HEK293 (cell line): Measurements from ENCODE around the gene PGPEP1.

ENCODE experiments used
- BCL6B ChIP-seq: fragments of 450-650 bp; formaldehyde crosslinking; IDR thresholded peaks from 2 replicates; pipeline ENCODE4 v1.5.1; 2017; ENCODE audit warnings: missing biosample characterization, missing genetic modification characterization
- FEZF1 ChIP-seq: fragments of 450-650 bp; formaldehyde crosslinking; IDR thresholded peaks from 2 replicates; pipeline ENCODE4 v1.5.1; 2016; ENCODE audit warnings: missing biosample characterization, missing genetic modification characterization
- PATZ1 ChIP-seq: fragments of 450-650 bp; formaldehyde crosslinking; IDR thresholded peaks from 2 replicates; pipeline ENCODE4 v1.5.1; 2016; ENCODE audit warnings: missing biosample characterization, missing genetic modification characterization
- SALL2 ChIP-seq: fragments of 450-650 bp; formaldehyde crosslinking; IDR thresholded peaks from 2 replicates; pipeline ENCODE4 v1.5.0; 2017; ENCODE audit warnings: missing biosample characterization, mild to moderate bottlenecking, missing genetic modification characterization, borderline replicate concordance
- WT1 ChIP-seq: fragments of 450-650 bp; formaldehyde crosslinking; IDR thresholded peaks from 2 replicates; pipeline ENCODE4 v1.5.1; 2016; ENCODE audit warnings: missing biosample characterization, missing genetic modification characterization
- ZBTB48 ChIP-seq: fragments of 450-650 bp; formaldehyde crosslinking; IDR thresholded peaks from 2 replicates; pipeline ENCODE4 v1.5.1; 2016; ENCODE audit warnings: missing biosample characterization, missing genetic modification characterization
- ZFP3 ChIP-seq: fragments of 450-650 bp; formaldehyde crosslinking; IDR thresholded peaks from 2 replicates; pipeline ENCODE4 v1.5.1; 2016; ENCODE audit warnings: low read depth, missing biosample characterization, missing genetic modification characterization
- ZFP69B ChIP-seq: fragments of 450-650 bp; formaldehyde crosslinking; IDR thresholded peaks from 2 replicates; pipeline ENCODE4 v1.5.1; 2016; ENCODE audit warnings: missing biosample characterization, missing genetic modification characterization
- ZNF132 ChIP-seq: fragments of 450-650 bp; formaldehyde crosslinking; IDR thresholded peaks from 2 replicates; pipeline ENCODE4 v1.5.1; 2017; ENCODE audit warnings: missing biosample characterization, missing genetic modification characterization, borderline replicate concordance
- ZNF174 ChIP-seq: fragments of 450-650 bp; formaldehyde crosslinking; IDR thresholded peaks from 2 replicates; pipeline ENCODE4 v1.5.0; 2017; ENCODE audit warnings: missing biosample characterization, mild to moderate bottlenecking, missing genetic modification characterization
- ZNF2 ChIP-seq: fragments of 450-650 bp; formaldehyde crosslinking; IDR thresholded peaks from 2 replicates; pipeline ENCODE4 v1.5.1; 2016; ENCODE audit warnings: missing biosample characterization, missing genetic modification characterization
- ZNF202 ChIP-seq: fragments of 450-650 bp; formaldehyde crosslinking; IDR thresholded peaks from 2 replicates; pipeline ENCODE4 v1.5.1; 2016; ENCODE audit warnings: missing biosample characterization, missing genetic modification characterization, borderline replicate concordance
- ZNF214 ChIP-seq: fragments of 450-650 bp; formaldehyde crosslinking; IDR thresholded peaks from 2 replicates; pipeline ENCODE4 v1.5.1; 2017; ENCODE audit warnings: missing biosample characterization, mild to moderate bottlenecking, missing genetic modification characterization, borderline replicate concordance
- ZNF23 ChIP-seq: fragments of 450-650 bp; formaldehyde crosslinking; IDR thresholded peaks from 2 replicates; pipeline ENCODE4 v1.5.1; 2016; ENCODE audit warnings: missing biosample characterization, missing genetic modification characterization, borderline replicate concordance
- ZNF394 ChIP-seq: fragments of 450-650 bp; formaldehyde crosslinking; IDR thresholded peaks from 2 replicates; pipeline ENCODE4 v1.5.1; 2016; ENCODE audit warnings: missing biosample characterization, missing genetic modification characterization, mild to moderate bottlenecking, moderate library complexity, borderline replicate concordance
- ZNF416 ChIP-seq: fragments of 450-650 bp; formaldehyde crosslinking; IDR thresholded peaks from 2 replicates; pipeline ENCODE4 v1.5.1; 2016; ENCODE audit warnings: missing biosample characterization, missing genetic modification characterization
- ZNF48 ChIP-seq: fragments of 450-650 bp; formaldehyde crosslinking; IDR thresholded peaks from 2 replicates; pipeline ENCODE4 v1.5.1; 2016; ENCODE audit warnings: missing biosample characterization, missing genetic modification characterization
- ZNF513 ChIP-seq: fragments of 450-650 bp; IDR thresholded peaks from 2 replicates; pipeline ENCODE4 v1.5.1; 2018; ENCODE audit warnings: missing biosample characterization, missing genetic modification characterization
- ZNF521 ChIP-seq: fragments of 450-650 bp; formaldehyde crosslinking; IDR thresholded peaks from 2 replicates; pipeline ENCODE4 v1.5.1; 2017; ENCODE audit warnings: missing biosample characterization, mild to moderate bottlenecking, missing genetic modification characterization
- ZNF555 ChIP-seq: fragments of 450-650 bp; formaldehyde crosslinking; conservative IDR thresholded peaks from 2 replicates; pipeline ENCODE4 v1.5.1; 2017; ENCODE audit warnings: missing biosample characterization, mild to moderate bottlenecking, missing genetic modification characterization, inconsistent platforms
- ZNF621 ChIP-seq: fragments of 450-650 bp; formaldehyde crosslinking; IDR thresholded peaks from 2 replicates; pipeline ENCODE4 v1.5.1; 2017; ENCODE audit warnings: missing biosample characterization, missing genetic modification characterization
- ZNF670 ChIP-seq: fragments of 450-650 bp; formaldehyde crosslinking; IDR thresholded peaks from 2 replicates; pipeline ENCODE4 v1.5.1; 2016; ENCODE audit warnings: missing biosample characterization, missing genetic modification characterization, low read depth
- ZNF785 ChIP-seq: fragments of 450-650 bp; formaldehyde crosslinking; IDR thresholded peaks from 2 replicates; pipeline ENCODE4 v1.5.1; 2016; ENCODE audit warnings: missing biosample characterization, missing genetic modification characterization
- ZSCAN16 ChIP-seq: fragments of 450-650 bp; formaldehyde crosslinking; IDR thresholded peaks from 2 replicates; pipeline ENCODE4 v1.5.1; 2016; ENCODE audit warnings: missing biosample characterization, missing genetic modification characterization
- ZSCAN5A ChIP-seq: fragments of 450-650 bp; formaldehyde crosslinking; IDR thresholded peaks from 2 replicates; pipeline ENCODE4 v1.5.1; 2016; ENCODE audit warnings: missing biosample characterization, missing genetic modification characterization
- TF ChIP-seq, protein P1 (sequence below): fragments of 450-650 bp; formaldehyde crosslinking; conservative IDR thresholded peaks from 2 replicates; pipeline ENCODE4 v1.5.1; 2016; ENCODE audit warnings: low read depth, missing biosample characterization, missing genetic modification characterization
- TF ChIP-seq, protein P2 (sequence below): fragments of 450-650 bp; formaldehyde crosslinking; IDR thresholded peaks from 2 replicates; pipeline ENCODE4 v1.5.1; 2016; ENCODE audit warnings: missing biosample characterization, missing genetic modification characterization
- TF ChIP-seq, protein P3 (sequence below): fragments of 450-650 bp; formaldehyde crosslinking; IDR thresholded peaks from 2 replicates; pipeline ENCODE4 v1.5.1; 2016; ENCODE audit warnings: missing biosample characterization, missing genetic modification characterization

PGPEP1 gene

DNA sequence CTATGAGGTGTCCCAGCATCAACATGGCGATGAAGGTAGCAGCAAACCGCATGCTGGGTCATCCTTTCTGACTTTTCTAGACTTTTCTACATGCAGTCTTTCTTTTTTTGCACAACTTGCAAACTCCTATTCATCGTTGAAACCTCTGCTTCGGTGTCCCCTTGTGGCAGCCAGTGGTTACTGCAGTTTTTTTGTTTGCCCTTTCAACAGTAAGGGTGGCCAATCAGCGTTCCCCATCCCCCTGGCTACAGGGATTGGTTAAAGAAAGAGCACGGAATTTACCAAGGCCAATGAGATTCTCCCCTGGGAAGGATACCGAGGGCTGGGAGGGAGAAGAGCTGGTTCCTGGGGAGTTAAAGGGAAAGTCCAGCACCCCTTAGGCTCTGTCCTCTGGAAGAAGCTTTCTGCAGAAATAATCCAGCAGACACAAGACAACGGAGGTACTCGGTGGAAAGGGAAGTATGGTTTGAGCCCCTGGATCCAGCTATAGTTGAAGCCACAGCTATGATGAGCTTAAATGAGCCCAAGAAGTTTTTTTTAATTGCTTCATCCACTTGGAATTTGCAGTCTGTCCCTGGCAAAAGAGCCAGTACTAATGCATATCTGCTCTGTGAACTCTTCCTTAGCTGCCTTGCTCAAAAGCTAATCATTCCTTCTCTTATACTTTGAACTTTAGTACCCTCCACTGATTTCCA is 11.9 kb upstream of the PGPEP1 start (continued):
- TF ChIP-seq ZNF2 (no peak), WT1 (tag by site-specific recombination) (no peak), ZSCAN5A (no peak), SALL2 (no peak), ZNF416 (tag by site-specific recombination) (no peak), ZBTB48 (peak; percentile 100), ZFP3 (tag by site-specific recombination) (peak; percentile 96), ZFP69B (tag by site-specific recombination) (no peak), PATZ1 (0 out of 2 replicates have a peak, but pooled peaks have one; percentile 29), ZNF23 (tag by site-specific recombination) (no peak), BCL6B (tag by site-specific recombination) (no peak), ZNF785 (tag by site-specific recombination) (no peak), ZNF174 (tag by site-specific recombination) (no peak), ZNF132 (tag by site-specific recombination) (no peak), ZNF621 (tag by site-specific recombination) (peak; percentile 96), ZNF214 (tag by site-specific recombination) (no peak), FEZF1 (tag by site-specific recombination) (no peak), ZNF48 (tag by site-specific recombination) (no peak), ZNF555 (tag by site-specific recombination) (no peak), ZNF513 (tag by site-specific recombination) (no peak), ZNF394 (tag by site-specific recombination) (no peak), ZNF202 (tag by site-specific recombination) (no peak), ZNF521 (tag by site-specific recombination) (no peak), ZSCAN16 (no peak), ZNF670 (tag by site-specific recombination) (no peak)
- TF ChIP-seq, protein P1, sequence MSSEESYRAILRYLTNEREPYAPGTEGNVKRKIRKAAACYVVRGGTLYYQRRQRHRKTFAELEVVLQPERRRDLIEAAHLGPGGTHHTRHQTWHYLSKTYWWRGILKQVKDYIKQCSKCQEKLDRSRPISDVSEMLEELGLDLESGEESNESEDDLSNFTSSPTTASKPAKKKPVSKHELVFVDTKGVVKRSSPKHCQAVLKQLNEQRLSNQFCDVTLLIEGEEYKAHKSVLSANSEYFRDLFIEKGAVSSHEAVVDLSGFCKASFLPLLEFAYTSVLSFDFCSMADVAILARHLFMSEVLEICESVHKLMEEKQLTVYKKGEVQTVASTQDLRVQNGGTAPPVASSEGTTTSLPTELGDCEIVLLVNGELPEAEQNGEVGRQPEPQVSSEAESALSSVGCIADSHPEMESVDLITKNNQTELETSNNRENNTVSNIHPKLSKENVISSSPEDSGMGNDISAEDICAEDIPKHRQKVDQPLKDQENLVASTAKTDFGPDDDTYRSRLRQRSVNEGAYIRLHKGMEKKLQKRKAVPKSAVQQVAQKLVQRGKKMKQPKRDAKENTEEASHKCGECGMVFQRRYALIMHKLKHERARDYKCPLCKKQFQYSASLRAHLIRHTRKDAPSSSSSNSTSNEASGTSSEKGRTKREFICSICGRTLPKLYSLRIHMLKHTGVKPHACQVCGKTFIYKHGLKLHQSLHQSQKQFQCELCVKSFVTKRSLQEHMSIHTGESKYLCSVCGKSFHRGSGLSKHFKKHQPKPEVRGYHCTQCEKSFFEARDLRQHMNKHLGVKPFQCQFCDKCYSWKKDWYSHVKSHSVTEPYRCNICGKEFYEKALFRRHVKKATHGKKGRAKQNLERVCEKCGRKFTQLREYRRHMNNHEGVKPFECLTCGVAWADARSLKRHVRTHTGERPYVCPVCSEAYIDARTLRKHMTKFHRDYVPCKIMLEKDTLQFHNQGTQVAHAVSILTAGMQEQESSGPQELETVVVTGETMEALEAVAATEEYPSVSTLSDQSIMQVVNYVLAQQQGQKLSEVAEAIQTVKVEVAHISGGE (tag by site-specific recombination), result no peak
- TF ChIP-seq, protein P2, sequence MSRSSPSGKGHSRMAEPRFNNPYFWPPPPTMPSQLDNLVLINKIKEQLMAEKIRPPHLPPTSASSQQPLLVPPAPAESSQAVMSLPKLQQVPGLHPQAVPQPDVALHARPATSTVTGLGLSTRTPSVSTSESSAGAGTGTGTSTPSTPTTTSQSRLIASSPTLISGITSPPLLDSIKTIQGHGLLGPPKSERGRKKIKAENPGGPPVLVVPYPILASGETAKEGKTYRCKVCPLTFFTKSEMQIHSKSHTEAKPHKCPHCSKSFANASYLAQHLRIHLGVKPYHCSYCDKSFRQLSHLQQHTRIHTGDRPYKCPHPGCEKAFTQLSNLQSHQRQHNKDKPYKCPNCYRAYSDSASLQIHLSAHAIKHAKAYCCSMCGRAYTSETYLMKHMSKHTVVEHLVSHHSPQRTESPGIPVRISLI (tag by site-specific recombination), result no peak
- TF ChIP-seq, protein P3, sequence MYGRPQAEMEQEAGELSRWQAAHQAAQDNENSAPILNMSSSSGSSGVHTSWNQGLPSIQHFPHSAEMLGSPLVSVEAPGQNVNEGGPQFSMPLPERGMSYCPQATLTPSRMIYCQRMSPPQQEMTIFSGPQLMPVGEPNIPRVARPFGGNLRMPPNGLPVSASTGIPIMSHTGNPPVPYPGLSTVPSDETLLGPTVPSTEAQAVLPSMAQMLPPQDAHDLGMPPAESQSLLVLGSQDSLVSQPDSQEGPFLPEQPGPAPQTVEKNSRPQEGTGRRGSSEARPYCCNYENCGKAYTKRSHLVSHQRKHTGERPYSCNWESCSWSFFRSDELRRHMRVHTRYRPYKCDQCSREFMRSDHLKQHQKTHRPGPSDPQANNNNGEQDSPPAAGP, result no peak
